Measurements from ENCODE around the gene PMM2. TPM values are rescaled to one million over a fixed set of nuclear protein-coding genes. Genes with fewer than 3 reads are reported as not detected.
A peak's percentile ranks its signal among the peaks of the same experiment; 100 is the strongest.
"Not testable (repeated sequence)": the region's sequence is repeated elsewhere in the genome, so short reads cannot be mapped to it uniquely, and the experiment has no call there.

The PMM2 gene
- total RNA-seq (2014; rRNA removed; shearing (Covaris generic)): 49.0 and 65.5 TPM in 2 replicates

DNA sequence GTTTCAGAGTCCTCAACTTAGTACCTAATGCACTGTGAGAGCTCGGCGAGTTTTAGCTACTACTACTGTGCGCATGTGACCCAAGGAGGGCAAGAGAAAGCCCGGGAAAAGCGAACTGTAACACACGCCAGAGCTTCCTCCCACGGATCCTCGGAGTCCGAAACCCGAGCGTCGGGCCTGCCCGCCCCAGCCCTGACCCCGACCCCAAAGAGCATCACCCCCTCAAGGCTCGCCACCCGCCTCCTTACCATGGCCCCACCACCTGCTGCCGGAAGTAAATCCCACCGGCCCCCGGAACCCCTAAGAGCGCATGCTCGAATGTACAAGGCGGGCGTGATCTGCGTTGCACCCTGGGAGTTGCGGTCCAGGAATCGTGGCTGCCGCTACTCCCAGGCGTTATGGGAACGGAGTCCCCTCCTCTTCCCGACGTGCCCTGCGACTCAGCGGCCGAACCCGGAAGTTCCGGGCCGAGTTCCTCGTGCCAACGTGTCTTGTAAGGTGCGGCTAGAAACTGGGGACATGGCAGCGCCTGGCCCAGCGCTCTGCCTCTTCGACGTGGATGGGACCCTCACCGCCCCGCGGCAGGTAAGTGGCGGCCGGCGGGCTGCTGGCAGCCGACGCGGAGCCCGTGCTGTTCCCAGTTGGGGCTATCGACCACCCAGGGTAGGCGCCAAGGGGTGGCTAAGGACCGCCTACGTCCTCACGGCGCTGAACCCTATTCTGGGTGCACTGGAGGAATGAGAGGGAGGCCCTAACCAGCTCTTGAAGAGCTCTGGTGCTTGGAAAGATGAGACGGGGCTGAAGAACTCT, at the start of gene PMM2, which contains the start of gene TMEM186:
TSS of gene PMM2 (plus strand) at position 476 of the 810 bp plus-strand sequence. CDS start at position 520, 44 bp downstream.
TSS of gene TMEM186 (minus strand) at position 276 of the 810 bp plus-strand sequence. CDS start at position 251, 25 bp downstream.
- DNase-seq (ENCODE audit: low spot score): peak; percentile 96

DNA sequence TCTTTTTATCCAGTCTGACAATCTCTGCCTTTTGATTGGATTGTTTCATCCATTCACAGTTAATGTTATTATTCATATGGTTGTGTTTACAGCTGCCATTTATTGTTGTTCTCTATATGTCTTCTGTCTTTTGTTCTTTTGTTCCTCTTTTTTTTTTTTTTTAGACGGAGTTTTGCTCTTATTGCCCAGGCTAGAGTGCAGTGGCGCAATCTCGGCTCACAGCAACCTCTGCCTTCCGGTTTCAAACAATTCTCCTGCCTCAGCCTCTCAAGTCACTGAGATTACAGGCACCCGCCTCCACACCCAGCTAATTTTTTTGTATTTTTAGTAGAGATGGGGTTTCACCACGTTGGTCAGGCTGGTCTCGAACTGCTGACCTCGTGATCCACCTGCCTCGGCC, 48.7 kb upstream of the PMM2 start:
- DNase-seq (ENCODE audit: low spot score): not testable (repeated sequence)

DNA sequence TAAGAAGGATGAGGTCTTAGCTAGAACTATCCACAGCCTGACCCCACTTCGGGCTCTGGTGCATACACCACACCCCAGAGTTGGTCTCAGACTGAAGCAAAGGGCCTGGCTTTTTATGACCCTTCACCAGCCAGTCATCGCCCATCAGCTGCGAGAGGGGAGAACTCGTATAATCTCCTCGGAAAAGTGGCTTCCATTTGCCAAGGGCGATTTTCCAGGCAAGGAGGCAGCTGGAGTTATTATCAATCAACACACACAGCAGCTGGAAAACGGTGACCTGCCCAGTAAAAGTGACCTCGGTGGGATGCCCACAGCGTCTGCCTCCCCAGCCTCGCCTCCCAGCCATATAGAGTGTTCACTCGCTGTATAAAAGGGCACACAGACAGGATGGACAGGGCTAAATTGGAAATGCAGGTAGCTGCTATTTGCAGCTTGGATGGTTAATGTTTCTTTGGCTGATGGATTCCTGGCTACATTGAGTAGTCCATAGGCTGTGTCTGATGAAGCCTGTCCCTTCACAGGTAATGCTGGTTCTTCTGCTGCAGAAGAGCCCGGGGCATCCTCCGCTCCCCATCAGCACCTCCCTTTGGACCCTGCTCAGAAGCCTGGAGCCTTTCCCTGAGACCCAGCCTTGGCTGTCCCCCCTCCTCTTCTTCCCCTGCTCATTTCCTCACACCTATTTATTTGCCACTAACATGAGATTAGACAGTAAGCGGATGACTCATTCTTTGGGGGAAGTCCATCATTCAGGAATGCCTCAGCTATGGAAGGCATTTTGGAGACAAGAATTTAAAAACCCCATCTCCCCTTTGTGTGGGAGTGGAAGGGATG, 45.9 kb upstream of the PMM2 start:
- no peak for DNase-seq (ENCODE audit: low spot score)

DNA sequence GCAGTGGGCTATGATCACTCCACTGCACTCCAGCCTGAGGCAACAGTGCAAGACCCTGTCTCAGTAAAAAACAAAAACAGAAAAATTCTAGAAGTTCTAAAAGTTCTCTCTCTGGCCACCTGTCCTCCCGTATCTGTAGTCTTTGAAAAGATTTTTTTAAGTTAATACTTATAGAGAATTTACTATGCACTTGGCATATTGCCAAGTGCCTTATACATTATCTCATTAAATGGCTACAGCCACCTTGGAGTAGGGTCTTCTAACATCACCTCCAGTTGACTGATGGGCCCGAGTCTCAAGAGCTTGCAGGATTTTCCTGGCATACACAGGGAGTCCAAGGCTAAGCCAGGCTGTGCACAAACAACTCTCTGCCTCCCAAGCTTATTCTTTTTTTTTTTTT, 44.9 kb upstream of the PMM2 start:
- no peak for DNase-seq (ENCODE audit: low spot score)

DNA sequence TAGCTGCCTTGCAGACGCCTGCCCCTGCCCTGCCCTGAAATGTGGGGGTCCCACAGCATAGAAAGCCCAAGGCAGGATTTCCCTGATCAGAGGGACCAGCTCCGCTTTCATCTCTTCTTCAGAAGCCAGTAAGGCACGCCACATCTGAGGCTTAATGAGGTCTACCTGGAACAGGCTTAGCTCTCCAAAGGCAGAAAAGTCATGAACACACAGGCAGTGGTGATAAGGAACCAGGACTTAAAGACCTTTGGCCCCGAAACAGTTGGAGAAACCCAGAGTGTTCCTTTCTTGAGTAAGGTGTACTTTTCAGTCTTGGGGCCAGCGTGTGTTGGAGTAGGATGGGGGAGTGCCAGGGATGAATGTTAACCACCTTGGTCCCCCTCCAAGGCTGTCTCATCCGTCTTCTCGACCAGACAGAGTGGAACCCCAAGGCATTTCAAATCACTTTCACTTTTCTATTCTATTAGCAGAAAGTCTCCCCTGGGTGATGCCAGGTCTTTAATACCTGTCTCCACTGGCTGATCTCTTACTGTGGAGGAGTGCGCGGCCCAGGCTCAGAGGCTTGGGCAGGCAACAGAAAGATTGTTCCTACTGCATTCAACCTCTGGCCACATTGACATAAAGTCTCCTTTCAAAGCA, 44.1 kb upstream of the PMM2 start:
- DNase-seq (ENCODE audit: low spot score): no peak

DNA sequence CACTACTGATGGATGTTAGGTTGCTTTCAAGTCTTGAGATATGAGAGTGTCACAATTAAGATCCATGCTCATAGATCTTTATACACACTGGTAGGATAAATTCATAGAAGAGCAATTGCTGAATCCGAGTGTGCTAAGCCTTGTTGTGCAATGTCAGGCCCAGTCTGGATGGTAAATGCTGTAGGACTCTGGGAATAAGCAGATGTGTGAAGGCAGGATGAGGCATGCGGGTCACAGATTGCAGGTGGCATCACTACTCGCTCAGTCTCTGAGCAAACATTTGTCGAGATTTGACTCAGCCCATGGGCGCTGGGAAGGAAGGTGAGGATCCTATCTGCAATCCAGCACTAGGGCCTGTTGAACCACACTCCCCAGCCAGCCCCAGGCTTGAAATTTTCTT, 40.9 kb upstream of the PMM2 start:
- no peak for DNase-seq (ENCODE audit: low spot score)

DNA sequence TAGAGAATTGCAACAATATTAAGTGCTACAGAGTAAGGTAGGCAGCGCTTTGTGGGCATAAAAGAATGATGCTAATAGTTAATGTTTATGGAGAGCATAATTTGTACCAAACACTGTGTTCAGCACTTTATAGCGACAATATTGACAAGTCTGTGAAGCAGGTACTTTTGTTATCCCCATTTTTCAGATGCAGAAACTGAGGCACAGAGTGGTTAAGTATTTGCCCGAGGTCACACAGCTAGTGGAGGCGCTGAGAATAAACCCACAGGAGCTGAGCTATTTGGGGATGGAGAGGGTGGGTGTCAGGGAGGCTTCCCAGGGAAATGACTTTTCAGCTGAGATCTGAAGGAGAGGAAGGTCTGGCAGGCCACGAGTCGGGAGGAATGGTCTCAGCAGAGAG, 39.6 kb upstream of the PMM2 start:
- no peak for DNase-seq (ENCODE audit: low spot score)

DNA sequence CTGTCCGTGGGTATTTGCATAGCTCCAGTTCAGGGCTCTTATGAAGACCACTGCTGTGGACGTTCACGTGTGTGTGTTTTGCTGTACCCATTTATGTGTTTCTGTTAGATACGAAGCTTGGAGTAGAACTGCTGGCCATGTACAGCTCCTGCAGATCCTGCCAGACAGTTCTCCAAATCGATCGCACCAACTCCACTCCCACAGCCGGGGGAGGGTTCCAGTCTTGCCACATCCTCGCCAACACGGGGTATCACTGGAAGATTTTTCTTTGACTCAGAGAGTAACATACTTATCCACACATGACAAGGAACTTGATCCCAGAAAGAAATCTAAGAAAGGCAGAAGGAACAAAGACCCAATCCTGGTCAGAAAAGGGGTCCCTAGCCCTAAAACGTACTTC, 37.6 kb upstream of the PMM2 start:
- no peak for DNase-seq (ENCODE audit: low spot score)

DNA sequence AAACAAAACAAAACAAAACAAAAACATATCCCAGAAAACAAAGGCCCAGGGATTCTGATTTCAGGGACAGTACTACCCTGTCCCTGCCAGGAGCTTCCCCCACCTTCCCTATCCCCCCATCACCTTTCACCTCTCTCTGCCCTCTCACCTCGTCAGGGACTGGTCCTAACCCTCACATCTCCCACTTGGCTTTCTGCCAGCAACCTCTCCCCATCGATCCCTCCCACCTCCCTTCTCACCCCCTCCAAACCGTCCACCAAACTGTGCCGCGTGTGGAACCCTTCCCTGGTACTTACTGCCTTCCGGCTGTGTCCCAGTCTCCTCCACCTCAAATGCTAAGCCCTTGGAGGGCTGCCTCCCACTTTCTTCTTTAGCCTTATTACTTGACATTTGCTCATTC, 36.6 kb upstream of the PMM2 start:
- no peak for DNase-seq (ENCODE audit: low spot score)

DNA sequence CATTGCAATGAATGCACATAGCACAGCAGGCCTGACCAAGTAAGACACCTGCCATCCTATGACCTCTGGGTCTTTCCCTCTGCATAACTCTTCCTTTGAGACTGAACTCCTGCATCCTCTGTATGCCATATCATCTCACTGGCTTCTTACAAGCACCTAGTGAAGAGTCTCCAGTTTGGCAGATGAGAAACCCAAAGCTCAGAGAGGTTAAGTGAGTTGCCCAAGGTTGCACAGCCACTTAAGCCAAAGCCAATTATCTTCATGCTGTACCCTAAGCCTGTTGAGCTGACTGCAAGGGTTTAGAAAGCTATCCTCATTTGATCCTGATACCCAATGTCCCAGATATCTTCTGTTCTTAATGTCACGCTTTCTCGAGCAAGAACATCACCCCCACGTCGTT, 35.4 kb upstream of the PMM2 start:
- no peak for DNase-seq (ENCODE audit: low spot score)

DNA sequence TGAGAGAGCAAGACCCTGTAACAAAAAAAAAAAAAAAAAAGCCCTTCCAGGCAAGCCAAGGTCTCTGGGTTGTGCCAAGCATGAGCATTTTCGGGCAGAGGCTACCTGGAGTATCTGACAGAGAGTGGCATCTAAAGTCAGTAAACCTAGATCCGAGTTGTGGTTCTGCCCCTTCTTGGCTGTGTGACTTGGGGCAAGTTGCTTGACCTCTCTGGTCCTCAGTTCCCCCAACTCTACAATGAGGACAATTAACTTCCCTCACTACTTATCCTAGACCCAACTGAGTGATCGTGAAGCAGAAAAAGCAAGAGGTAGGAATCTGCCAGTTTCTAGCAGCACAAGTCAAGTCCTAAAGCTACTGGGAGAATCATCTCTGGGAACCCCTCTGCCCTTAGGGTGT, 34.6 kb upstream of the PMM2 start:
- no peak for DNase-seq (ENCODE audit: low spot score)

DNA sequence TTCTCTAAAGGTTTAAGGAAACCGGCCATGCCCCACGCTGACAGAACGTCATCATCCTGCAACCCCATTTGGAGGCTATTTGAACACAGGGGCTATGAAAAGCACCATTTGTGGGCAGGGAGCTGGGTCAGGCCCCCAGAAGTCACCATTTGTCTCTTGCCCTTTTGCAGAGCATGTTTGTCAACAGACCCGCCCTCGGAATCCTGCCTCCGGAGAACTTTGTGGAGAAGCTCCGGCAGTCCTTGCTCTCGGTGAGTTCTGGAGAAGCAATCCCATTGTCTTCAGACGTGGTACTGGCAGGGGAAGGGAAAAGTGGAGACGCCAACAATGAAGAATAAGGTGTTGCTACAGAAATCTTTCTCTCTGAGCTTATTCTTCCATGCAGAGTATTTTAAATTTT, 33.7 kb upstream of the PMM2 start:
- no peak for DNase-seq (ENCODE audit: low spot score)

DNA sequence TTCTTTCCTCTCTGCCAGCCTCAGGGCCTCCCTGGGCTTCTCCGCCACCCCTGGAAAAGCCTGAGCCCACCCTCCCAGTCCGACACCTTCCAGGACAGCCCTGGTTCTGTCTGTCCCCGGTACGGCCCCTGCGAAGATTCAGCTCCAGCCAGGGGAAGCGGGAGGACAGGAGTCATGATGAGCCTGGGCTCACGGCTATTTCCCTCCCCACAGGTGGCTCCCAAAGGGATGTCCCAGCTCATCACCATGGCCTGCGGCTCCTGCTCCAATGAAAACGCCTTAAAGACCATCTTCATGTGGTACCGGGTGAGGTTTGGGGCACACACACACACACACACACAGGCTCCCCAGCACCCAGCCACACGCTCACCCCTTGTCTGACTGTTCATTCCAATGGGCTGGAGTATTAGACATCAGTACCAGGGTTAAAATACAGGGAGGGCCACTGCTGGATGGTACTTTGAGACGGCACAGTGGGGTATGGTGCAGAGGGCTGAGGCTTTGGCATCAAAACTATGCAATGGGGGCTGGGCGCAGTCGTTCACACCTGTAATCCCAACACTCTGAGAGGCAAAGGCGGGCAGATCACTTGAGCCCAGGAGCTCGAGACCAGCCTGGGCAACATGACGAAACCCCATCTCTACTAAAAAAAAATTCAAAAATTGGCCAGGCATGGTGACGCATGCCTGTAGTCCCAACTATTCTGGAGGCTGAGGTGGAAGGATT, 33.0 kb upstream of the PMM2 start:
- DNase-seq (ENCODE audit: low spot score): no peak

DNA sequence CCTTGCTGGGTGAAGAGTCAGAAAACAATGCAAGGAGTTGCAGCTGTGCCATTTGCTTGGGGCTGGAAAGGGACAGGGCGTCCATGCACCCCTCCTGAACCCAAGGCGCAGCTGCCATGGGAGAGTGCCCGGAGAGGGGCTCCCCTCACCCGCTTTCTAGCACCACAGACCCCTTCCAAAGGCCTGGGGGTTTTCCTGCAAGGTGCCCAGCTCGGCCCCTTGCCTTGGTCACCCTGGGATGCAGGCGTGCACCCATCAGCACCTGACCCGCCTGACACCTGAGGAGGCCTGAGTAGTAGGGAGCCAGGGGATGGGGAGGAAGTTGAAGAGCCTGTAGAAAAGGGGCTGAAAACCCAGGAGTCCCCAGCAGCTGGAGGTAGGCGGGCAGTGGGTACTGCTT, 30.5 kb upstream of the PMM2 start:
- DNase-seq (ENCODE audit: low spot score): no peak

DNA sequence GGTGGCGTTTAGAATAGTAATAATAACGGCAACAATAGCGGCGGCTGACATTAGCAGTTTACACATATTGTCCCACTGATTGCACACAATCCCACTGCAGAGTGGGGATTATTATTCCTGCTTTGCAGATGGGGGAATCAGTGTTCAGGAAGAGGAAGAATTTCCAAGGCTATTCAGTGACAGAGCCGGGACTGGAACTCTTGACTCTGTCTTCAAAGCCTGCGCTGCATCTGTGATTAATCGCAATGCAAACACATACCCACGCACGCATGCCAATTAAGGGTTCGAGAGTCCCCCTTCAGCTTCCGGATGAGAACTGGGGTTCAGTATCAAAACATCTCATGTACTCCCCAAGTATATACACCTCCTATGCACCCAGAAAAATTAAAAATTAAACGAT, 29.4 kb upstream of the PMM2 start:
- no peak for DNase-seq (ENCODE audit: low spot score)

DNA sequence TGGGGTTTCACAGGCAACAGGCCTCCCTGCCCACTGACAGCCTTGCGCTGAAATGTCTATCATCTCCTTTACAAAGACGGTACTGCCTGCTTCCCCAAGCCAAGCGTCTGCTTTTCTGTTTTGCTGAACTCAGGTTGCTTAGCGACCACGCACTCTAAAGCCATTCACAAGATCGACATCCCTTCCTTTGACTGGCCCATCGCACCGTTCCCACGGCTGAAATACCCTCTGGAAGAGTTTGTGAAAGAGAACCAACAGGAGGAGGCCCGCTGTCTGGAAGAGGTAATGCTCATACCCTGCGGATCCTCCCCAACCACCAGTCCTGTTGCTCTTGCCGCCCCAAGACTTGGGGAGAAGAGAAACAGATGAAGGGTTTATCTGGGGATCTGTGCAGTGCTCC, 28.9 kb upstream of the PMM2 start:
- DNase-seq (ENCODE audit: low spot score): no peak

DNA sequence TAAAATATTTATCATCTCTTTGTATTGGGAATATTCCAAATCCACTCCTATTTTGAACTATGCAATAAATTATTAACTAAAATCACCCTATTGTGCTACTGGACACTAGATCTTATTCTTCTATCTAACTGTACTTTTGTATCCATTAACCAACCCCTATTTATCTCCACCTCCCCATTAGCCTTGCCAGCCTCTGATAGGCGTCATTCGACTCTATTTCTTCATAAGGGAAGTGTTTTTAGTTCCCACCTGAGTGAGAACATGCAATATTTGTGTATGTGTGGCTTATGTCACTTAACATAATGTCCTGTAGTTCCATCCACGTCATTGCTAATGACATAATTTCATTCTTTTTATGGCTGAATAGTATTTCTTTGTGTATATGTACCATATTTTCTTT, 24.1 kb upstream of the PMM2 start:
- no peak for DNase-seq (ENCODE audit: low spot score)

DNA sequence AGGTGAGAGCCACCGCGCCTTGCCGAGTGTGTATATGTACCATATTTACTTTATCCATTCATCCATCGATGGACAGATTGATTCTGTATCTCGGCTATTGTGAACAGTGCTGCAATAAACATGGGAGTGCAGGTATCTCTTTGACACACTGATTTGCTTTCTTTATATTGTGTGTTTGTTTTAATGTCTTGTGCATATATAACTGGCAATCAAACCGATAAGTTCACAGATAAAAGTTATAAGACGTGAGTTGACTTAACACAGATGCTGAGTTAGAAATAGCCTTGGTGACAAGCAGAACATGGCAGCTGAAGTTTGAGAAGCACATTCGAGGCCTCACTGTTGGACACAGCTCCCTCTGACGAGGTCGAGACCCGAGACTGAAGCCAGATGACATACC, 23.4 kb upstream of the PMM2 start:
- DNase-seq (ENCODE audit: low spot score): no peak

DNA sequence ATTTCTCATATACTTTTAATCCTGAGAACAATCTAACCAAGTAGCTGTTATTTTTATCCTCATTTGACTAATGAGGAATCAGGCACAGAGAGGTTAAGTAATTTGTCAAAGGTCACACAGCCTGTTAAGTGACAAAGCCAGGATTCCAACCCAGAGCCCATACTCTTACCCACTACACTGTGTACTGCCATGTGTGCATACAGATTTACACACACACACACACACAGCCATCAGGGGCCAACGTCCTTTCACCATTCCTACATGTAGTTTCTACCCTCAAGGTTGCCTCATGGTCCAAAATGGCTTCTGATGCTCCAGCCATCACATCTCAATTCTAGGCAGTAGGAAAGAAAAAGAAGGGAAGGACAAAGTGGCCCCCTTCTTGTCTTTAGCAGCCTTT, 22.3 kb upstream of the PMM2 start:
- DNase-seq (ENCODE audit: low spot score): no peak

DNA sequence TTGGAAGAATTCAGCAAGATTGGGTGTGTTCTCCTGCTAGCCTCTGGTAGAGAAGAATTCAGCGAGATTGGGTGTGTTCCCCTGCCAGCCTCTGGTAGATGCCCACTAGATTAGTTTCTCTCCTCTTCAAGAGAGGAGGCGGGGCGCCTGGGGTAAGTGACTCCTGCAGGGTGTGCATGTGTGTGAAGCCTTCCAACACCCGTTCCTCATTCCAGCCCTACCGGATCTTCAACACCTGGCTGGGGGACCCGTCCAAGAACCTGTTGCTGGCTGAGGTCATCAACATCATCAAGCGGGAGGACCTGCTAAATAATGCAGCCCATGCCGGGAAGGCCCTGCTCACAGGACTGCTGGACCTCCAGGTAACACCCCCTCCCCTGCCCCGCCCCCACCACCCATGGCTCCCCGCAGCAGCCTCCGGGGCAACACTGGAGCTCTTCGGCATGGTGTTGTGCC, 21.5 kb upstream of the PMM2 start:
- DNase-seq (ENCODE audit: low spot score): no peak

DNA sequence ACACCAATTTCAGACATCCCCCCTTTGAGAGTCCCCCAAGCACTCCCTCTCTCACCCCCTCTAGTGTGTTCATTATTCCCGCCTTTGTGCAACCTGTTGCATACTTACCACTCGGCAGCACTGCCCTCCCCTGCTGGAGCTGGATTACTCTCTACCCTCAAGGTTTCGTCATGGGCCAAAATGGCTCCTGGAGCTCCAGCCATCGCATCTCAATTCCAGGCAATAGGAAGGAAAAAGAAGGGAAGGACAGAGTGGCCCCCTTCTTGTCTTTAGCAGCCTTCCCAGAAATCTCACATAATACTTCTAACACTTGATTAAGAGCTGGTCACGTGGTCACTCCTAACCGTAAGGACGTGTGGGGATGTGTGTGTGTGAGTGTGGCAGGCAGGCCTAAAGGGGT, 20.4 kb upstream of the PMM2 start:
- DNase-seq (ENCODE audit: low spot score): no peak

DNA sequence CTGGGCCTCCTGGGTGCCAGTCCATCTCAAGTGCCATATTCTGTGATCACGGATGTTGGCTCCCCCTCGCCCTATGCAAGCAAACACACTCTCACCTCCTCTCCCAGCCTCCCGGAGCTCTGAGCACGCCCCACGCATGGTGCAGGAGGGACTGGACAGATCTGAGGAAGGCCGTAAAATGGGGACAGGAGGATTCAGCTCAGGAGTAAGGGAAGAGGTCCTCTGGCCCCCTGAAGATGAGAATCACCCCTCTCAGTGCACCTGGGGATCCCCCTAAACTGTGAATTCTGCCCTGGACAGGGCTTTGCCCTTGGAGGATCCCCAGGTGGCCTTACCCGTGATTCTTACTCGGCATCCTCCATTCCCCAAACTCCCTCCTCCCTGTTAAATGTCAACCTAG, 15.8 kb upstream of the PMM2 start:
- DNase-seq (ENCODE audit: low spot score): no peak

Data from HT-29 (cell line).